AG10803 (cell line): Measurements from ENCODE around the gene PHACTR2.
"Not testable (repeated sequence)": the region's sequence is repeated elsewhere in the genome, so short reads cannot be mapped to it uniquely, and the experiment has no call there.

ENCODE experiments used
- DNase-seq: peaks from one replicate; pipeline ENCODE4 v3.0.0; 2010; ENCODE audit warnings: low read depth
- H3K4me3 ChIP-seq: 2 replicates; pipeline ENCODE4 v1.5.1; 2011; ENCODE audit warnings: mild to moderate bottlenecking, low read length, control low read depth
- TF ChIP-seq, protein P1 (sequence below): conservative IDR thresholded peaks from 2 replicates; pipeline ENCODE4 v1.5.1; 2011; ENCODE audit warnings: mild to moderate bottlenecking, low read length, control low read depth, inconsistent platforms

PHACTR2 gene

DNA sequence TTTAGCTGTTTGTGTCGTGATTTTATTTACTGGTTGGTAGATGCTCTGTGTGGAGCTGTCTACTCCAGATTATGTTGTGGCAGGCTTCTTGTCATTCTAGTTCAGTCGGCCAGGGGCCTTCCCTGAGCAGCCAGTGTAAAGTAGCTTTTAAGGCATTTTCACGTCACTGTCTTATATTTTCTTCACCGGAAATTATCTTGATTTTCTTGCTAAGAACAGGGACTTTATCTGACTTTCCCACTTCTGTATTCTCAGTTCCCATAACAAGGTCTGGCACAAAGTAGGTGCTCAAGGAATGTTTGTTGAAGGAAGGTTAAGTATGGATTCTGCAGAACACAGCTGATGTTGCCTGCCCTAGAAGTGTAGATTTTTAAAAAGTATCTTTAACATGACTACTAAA lies 166.2 kb downstream of the PHACTR2 start:
- TF ChIP-seq, protein P1, sequence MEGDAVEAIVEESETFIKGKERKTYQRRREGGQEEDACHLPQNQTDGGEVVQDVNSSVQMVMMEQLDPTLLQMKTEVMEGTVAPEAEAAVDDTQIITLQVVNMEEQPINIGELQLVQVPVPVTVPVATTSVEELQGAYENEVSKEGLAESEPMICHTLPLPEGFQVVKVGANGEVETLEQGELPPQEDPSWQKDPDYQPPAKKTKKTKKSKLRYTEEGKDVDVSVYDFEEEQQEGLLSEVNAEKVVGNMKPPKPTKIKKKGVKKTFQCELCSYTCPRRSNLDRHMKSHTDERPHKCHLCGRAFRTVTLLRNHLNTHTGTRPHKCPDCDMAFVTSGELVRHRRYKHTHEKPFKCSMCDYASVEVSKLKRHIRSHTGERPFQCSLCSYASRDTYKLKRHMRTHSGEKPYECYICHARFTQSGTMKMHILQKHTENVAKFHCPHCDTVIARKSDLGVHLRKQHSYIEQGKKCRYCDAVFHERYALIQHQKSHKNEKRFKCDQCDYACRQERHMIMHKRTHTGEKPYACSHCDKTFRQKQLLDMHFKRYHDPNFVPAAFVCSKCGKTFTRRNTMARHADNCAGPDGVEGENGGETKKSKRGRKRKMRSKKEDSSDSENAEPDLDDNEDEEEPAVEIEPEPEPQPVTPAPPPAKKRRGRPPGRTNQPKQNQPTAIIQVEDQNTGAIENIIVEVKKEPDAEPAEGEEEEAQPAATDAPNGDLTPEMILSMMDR: no peak
- DNase-seq: peak; percentile 24
- H3K4me3 ChIP-seq: peak overlapping the region; percentile 91

DNA sequence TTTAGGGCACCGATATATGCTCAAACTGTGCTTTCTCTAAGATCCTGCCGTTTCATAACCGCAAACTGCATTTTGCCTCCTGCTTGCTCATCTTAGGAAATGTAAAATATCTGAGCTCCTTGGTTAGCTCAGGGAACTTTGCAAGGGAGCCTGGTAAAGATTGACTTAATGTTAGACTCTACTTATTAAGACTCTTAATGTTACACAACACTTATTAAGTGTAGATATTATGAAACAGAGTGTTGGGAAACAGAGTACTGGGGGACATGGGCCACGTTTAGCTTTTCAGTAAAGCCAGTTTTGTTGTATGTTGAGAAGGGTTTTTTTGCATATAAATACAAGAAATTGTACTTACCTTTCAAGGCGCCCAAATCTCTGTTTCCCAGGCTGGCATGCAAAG lies 167.3 kb downstream of the PHACTR2 start:
- DNase-seq: no peak
- TF ChIP-seq, protein P1: no peak
- H3K4me3 ChIP-seq: no peak overlapping the region

DNA sequence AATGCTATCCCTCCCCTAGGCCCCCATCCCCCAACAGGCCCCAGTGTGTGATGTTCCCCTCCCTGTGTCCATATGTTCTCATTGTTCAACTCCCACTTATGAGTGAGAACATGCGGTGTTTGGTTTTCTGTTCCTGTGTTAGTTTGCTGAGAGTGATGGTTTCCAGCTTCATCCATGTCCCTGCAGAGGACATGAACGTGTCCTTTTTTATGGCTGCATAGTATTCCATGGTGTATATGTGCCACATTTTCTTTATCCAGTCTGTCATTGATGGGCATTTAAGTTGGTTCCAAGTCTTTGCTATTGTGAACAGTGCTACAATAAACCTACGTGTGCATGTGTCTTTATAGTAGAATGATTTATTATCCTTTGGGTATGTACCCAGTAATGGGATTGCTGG lies 173.9 kb downstream of the PHACTR2 start:
- H3K4me3 ChIP-seq, DNase-seq: not testable (repeated sequence)

GRCh38 chr6:143855057-143855456 lies 177.3 kb downstream of the PHACTR2 start:
- not testable (repeated sequence) for H3K4me3 ChIP-seq, DNase-seq

DNA sequence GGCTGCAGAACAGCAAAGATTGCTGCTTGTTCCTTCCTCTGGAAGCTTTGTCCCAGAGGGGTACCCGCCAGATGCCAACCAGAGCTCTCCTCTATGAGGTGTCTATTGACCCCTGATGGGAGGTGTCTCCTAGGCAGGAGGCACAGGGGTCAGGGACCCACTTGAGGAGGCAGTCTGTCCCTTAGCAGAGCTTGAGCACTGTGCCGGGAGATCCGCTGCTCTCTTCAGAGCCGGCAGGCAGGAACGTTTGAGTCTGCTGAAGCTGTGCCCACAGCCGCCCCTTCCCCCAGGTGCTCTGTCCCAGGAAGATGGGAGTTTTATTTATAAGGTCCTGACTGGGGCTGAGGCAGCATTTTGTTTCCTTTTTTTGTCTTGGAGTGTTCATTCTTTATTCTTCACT lies 179.0 kb downstream of the PHACTR2 start:
- H3K4me3 ChIP-seq, DNase-seq: not testable (repeated sequence)

DNA sequence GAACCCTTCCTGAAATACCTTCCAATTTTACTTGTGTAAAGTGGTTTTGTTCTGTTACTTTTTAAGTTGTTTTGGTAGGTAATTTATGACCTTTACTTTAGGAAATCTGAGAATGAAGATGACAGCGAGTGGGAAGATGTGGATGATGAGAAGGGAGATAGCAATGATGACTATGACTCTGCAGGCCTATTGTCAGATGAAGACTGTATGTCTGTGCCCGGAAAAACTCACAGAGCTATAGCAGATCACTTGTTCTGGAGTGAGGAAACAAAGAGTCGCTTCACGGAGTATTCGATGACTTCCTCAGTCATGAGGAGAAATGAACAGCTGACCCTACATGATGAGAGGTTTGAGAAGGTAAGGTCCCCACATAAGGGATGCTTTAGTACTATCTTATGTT lies 179.9 kb downstream of the PHACTR2 start:
- TF ChIP-seq, protein P1: no peak
- no peak overlapping the region for H3K4me3 ChIP-seq
- DNase-seq: no peak

GRCh38 chr6:143859891-143860660 lies 182.3 kb downstream of the PHACTR2 start:
- H3K4me3 ChIP-seq: no peak overlapping the region
- TF ChIP-seq, protein P1: no peak
- DNase-seq: no peak

DNA sequence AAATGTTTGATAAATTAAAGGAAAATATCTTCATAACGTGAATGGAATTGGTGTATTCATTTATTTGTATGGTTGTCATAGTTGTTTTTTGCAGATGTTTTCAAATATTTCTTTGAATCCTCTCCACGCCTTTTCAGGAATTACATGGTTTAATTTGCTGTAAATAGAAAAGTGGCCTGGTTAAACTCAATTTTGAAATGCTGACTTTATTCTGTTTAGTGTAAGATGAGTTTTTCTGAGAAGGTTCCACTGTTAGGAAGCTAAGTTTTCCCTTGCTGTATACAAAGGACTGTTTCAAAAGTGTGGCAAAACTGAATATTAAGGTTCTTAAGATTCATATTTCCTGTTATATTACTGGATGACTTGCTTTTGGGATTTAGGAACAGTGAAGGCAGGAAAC lies 186.0 kb downstream of the PHACTR2 start:
- DNase-seq: no peak
- H3K4me3 ChIP-seq: no peak overlapping the region
- TF ChIP-seq, protein P1: no peak

- H3K4me3 ChIP-seq: no peak within 1 kb of the TSS
- DNase-seq: no peak
- TF ChIP-seq, protein P1: no peak
Observed at GRCh38 chr6:143864234-143864633, 186.5 kb downstream of the PHACTR2 start, which contains the start of gene ZC2HC1B. Gene ZC2HC1B (plus strand): TSS chr6:143864474. CDS start chr6:143864540, 66 bp downstream.
